Measurements from ENCODE around the gene ZFC3H1. TPM values are rescaled to one million over a fixed set of nuclear protein-coding genes. Genes with fewer than 3 reads are reported as not detected.

ZFC3H1 gene
- total RNA-seq, 1 donor from 2014 or later = 37.9 TPM

DNA sequence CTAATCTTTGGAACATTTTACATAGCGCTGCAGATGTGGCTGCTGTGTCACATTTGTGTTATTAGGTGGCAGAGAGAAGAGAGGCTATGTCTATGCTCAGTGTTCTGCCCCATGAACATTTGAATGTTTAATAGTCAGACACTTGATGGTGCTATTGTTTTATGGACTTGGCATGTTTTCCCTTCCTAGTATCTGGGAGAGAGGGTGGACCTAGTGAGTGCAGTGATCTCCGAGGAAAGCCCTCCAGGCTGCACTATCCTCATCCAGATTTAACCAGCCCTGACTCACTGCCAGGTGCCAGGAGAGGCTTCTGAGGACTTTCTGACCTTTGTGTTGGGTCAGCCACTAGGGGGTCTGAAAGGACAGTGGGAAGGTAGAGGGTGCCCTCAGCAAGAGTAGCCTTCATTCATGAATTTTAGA, 24.3 kb downstream of the ZFC3H1 start:
- H3K9ac ChIP-seq = no peak overlapping the region
- Mint-ChIP-seq H3K36me3 (peaks cover 36% of the 10 kb centered on the region), H3K27ac (no peak overlapping the region), H3K9me3 (no peaks in the 10 kb centered on the region), H3K27me3 (ENCODE audit: insufficient read depth, low read depth) (no peaks in the 10 kb centered on the region), H3K4me1 (no peaks in the 10 kb centered on the region), H3K4me3 (no peak overlapping the region)
- H3K79me2 ChIP-seq (ENCODE audit: low read depth) = no peaks in the 10 kb centered on the region
- peak; percentile 4 for DNase-seq (ENCODE audit: low spot score)
- no peak overlapping the region for H3K27ac ChIP-seq
- H3K9me3 ChIP-seq (ENCODE audit: low read depth) = no peaks in the 10 kb centered on the region
- no peak overlapping the region for H3K4me3 ChIP-seq
- peaks cover 13% of the 10 kb centered on the region for H3F3A ChIP-seq (ENCODE audit: low read depth)
- peaks cover 4% of the 10 kb centered on the region for H4K20me1 ChIP-seq (ENCODE audit: low read depth)
- peaks cover 35% of the 10 kb centered on the region for H3K36me3 ChIP-seq
- TF ChIP-seq EZH2phosphoT487 (IDR thresholded peaks at IDR 0.05) = no peak
- TF ChIP-seq, protein P1, sequence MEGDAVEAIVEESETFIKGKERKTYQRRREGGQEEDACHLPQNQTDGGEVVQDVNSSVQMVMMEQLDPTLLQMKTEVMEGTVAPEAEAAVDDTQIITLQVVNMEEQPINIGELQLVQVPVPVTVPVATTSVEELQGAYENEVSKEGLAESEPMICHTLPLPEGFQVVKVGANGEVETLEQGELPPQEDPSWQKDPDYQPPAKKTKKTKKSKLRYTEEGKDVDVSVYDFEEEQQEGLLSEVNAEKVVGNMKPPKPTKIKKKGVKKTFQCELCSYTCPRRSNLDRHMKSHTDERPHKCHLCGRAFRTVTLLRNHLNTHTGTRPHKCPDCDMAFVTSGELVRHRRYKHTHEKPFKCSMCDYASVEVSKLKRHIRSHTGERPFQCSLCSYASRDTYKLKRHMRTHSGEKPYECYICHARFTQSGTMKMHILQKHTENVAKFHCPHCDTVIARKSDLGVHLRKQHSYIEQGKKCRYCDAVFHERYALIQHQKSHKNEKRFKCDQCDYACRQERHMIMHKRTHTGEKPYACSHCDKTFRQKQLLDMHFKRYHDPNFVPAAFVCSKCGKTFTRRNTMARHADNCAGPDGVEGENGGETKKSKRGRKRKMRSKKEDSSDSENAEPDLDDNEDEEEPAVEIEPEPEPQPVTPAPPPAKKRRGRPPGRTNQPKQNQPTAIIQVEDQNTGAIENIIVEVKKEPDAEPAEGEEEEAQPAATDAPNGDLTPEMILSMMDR (IDR thresholded peaks at IDR 0.05) = peak; percentile 16
- no peaks in the 10 kb centered on the region for H3K4me1 ChIP-seq
- H2AFZ ChIP-seq (replicated peaks) = no peak overlapping the region
- H3K27me3 ChIP-seq = no peaks in the 10 kb centered on the region
- H3K4me2 ChIP-seq = no peak overlapping the region

DNA sequence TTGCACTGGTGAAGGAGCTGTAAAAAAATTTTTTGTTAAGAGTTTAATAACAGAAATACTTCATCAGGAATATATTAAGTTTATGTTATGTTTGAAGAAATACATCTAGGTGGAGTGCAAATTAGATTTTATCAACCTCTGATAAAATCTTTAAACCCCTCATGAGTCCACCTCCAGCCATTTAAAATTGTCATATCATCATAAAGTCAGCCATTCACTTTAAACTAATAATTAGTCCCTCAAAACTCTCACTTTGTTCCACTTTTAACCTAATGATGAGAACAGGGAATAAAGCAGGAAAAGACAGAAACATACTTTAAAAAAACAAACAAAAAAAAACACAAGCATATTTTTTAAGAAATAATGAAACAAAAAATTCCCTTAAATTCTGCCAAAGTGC, 25.1 kb downstream of the ZFC3H1 start:
- no peaks in the 10 kb centered on the region for H3K27me3 ChIP-seq
- no peaks in the 10 kb centered on the region for H3K4me1 ChIP-seq
- H3K9me3 Mint-ChIP-seq = no peaks in the 10 kb centered on the region
- H3K4me2 ChIP-seq = no peak overlapping the region
- no peak overlapping the region for H3K9ac ChIP-seq
- H3K9me3 ChIP-seq (ENCODE audit: low read depth) = no peaks in the 10 kb centered on the region
- H3K27me3 Mint-ChIP-seq (ENCODE audit: insufficient read depth, low read depth) = no peaks in the 10 kb centered on the region
- peaks cover 4% of the 10 kb centered on the region for H4K20me1 ChIP-seq (ENCODE audit: low read depth)
- H3K4me3 ChIP-seq = no peak overlapping the region
- H3F3A ChIP-seq (ENCODE audit: low read depth) = peaks cover 13% of the 10 kb centered on the region
- H3K4me3 Mint-ChIP-seq = no peak overlapping the region
- TF ChIP-seq, protein P1 (IDR thresholded peaks at IDR 0.05) = no peak
- TF ChIP-seq EZH2 (IDR thresholded peaks at IDR 0.05) = no peak
- no peak for TF ChIP-seq EZH2phosphoT487 (IDR thresholded peaks at IDR 0.05)
- H3K4me1 Mint-ChIP-seq = no peaks in the 10 kb centered on the region
- H3K27ac ChIP-seq = no peak overlapping the region
- H3K27ac Mint-ChIP-seq = no peak overlapping the region
- H3K79me2 ChIP-seq (ENCODE audit: low read depth) = no peaks in the 10 kb centered on the region
- H3K36me3 ChIP-seq = peaks cover 33% of the 10 kb centered on the region
- H3K36me3 Mint-ChIP-seq = peaks cover 34% of the 10 kb centered on the region
- DNase-seq (ENCODE audit: low spot score) = no peak
- no peak overlapping the region for H2AFZ ChIP-seq (replicated peaks)

DNA sequence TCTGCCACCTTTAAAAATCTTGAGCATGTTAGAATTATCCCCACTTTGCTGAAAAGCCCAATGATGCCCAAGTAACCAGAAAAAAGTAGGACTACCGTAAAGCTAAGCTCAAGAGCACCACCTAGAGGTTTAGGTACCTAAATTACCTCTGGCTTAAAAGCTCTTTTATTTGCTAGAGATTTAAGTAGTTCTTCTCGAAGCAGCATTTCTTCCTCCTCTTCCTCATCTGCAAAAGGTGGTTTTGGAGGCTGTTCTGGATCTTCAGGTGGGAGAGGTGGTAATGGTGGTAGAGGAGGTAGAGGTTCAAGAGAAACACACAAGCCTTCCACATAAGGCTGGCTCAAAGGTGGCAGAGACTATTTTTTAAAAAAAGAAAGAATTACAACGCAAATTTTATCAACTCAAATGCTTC, 26.9 kb downstream of the ZFC3H1 start:
- no peak overlapping the region for H3K27ac Mint-ChIP-seq
- Histone ChIP-seq H2AFZ (replicated peaks) (no peak overlapping the region), H3K9me3 (ENCODE audit: low read depth) (no peaks in the 10 kb centered on the region), H3K4me3 (no peak overlapping the region), H3K4me2 (no peak overlapping the region), H3K79me2 (ENCODE audit: low read depth) (no peaks in the 10 kb centered on the region), H3K27me3 (no peaks in the 10 kb centered on the region), H3K36me3 (peaks cover 45% of the 10 kb centered on the region), H3F3A (ENCODE audit: low read depth) (peaks cover 13% of the 10 kb centered on the region), H3K27ac (no peak overlapping the region), H4K20me1 (ENCODE audit: low read depth) (no peaks in the 10 kb centered on the region), H3K9ac (no peak overlapping the region), H3K4me1 (no peaks in the 10 kb centered on the region)
- no peak for TF ChIP-seq EZH2phosphoT487 (IDR thresholded peaks at IDR 0.05)
- TF ChIP-seq, protein P1 (IDR thresholded peaks at IDR 0.05) = peak; percentile 88
- no peak overlapping the region for H3K4me3 Mint-ChIP-seq
- peak; percentile 91 for DNase-seq (ENCODE audit: low spot score)
- no peaks in the 10 kb centered on the region for H3K4me1 Mint-ChIP-seq
- H3K36me3 Mint-ChIP-seq = peaks cover 28% of the 10 kb centered on the region
- no peaks in the 10 kb centered on the region for H3K9me3 Mint-ChIP-seq
- no peaks in the 10 kb centered on the region for H3K27me3 Mint-ChIP-seq (ENCODE audit: insufficient read depth, low read depth)
